Measurements from ENCODE around the gene SLC47A1. TPM values are rescaled to one million over a fixed set of nuclear protein-coding genes. Genes with fewer than 3 reads are reported as not detected.
"Not testable (repeated sequence)": the region's sequence is repeated elsewhere in the genome, so short reads cannot be mapped to it uniquely, and the experiment has no call there.

Gene SLC47A1
- total RNA-seq, 1 donor from 2014 or later = 12.9 TPM

GRCh38 chr17:19494961-19495806 is 38.5 kb upstream of the SLC47A1 start:
- no peak for TF ChIP-seq CTCF (IDR thresholded peaks at IDR 0.05; ENCODE audit: borderline replicate concordance)

GRCh38 chr17:19495828-19496528 is 37.7 kb upstream of the SLC47A1 start:
- TF ChIP-seq CTCF (IDR thresholded peaks at IDR 0.05; ENCODE audit: borderline replicate concordance) = no peak
- no peaks in the 10 kb centered on the region for H3K9me3 ChIP-seq (replicated peaks)
- no peak overlapping the region for H3K27ac ChIP-seq (replicated peaks)
- no peaks in the 10 kb centered on the region for H3K27me3 ChIP-seq (ENCODE audit: low read depth)
- DNase-seq = no peak
- no peaks in the 10 kb centered on the region for H3K36me3 ChIP-seq
- no peaks in the 10 kb centered on the region for H3K4me1 ChIP-seq
- no peak overlapping the region for H3K4me3 ChIP-seq
- intact Hi-C loops (cut with micrococcal nuclease) = no loop called here

More at GRCh38 chr17:19494961-19495806, 38.5 kb upstream of the SLC47A1 start:
- Histone ChIP-seq H3K27me3 (ENCODE audit: low read depth) (no peaks in the 10 kb centered on the region), H3K9me3 (replicated peaks) (no peaks in the 10 kb centered on the region), H3K36me3 (no peaks in the 10 kb centered on the region), H3K4me3 (no peak overlapping the region), H3K27ac (replicated peaks) (no peak overlapping the region), H3K4me1 (no peaks in the 10 kb centered on the region)
- no peak for DNase-seq
- intact Hi-C loops (cut with micrococcal nuclease) = no loop called here

- Histone ChIP-seq H3K27ac (replicated peaks) (no peak overlapping the region), H3K4me3 (no peak overlapping the region), H3K27me3 (ENCODE audit: low read depth) (no peaks in the 10 kb centered on the region), H3K36me3 (no peaks in the 10 kb centered on the region), H3K9me3 (replicated peaks) (no peaks in the 10 kb centered on the region), H3K4me1 (no peaks in the 10 kb centered on the region)
- TF ChIP-seq CTCF (IDR thresholded peaks at IDR 0.05; ENCODE audit: borderline replicate concordance) = no peak
- intact Hi-C loops (cut with micrococcal nuclease) = no loop called here
- no peak for DNase-seq
Observed at GRCh38 chr17:19497624-19498023, 36.0 kb upstream of the SLC47A1 start.

GRCh38 chr17:19501219-19501618 is 32.4 kb upstream of the SLC47A1 start:
- H3K36me3 ChIP-seq = no peaks in the 10 kb centered on the region
- intact Hi-C loops (cut with micrococcal nuclease) = no loop called here
- DNase-seq = no peak
- no peak for TF ChIP-seq CTCF (IDR thresholded peaks at IDR 0.05; ENCODE audit: borderline replicate concordance)
- no peak overlapping the region for H3K4me3 ChIP-seq
- no peaks in the 10 kb centered on the region for H3K27me3 ChIP-seq (ENCODE audit: low read depth)
- no peak overlapping the region for H3K27ac ChIP-seq (replicated peaks)
- H3K9me3 ChIP-seq (replicated peaks) = no peaks in the 10 kb centered on the region
- no peaks in the 10 kb centered on the region for H3K4me1 ChIP-seq

GRCh38 chr17:19502517-19502916 is 31.1 kb upstream of the SLC47A1 start:
- Histone ChIP-seq H3K27me3 (ENCODE audit: low read depth) (no peaks in the 10 kb centered on the region), H3K27ac (replicated peaks) (no peak overlapping the region), H3K4me1 (peaks cover 9% of the 10 kb centered on the region), H3K4me3 (no peak overlapping the region), H3K9me3 (replicated peaks) (no peaks in the 10 kb centered on the region), H3K36me3 (no peaks in the 10 kb centered on the region)
- intact Hi-C loops (cut with micrococcal nuclease) = no loop called here
- DNase-seq = no peak
- TF ChIP-seq CTCF (IDR thresholded peaks at IDR 0.05; ENCODE audit: borderline replicate concordance) = no peak

- H3K4me3 ChIP-seq; DNase-seq; intact Hi-C loops (cut with micrococcal nuclease); H3K27ac ChIP-seq (replicated peaks); H3K36me3 ChIP-seq; H3K27me3 ChIP-seq (ENCODE audit: low read depth); H3K9me3 ChIP-seq (replicated peaks): not testable (repeated sequence)
- H3K4me1 ChIP-seq = peaks cover 18% of the 10 kb centered on the region
Observed at GRCh38 chr17:19505561-19505960, 28.1 kb upstream of the SLC47A1 start.
